Non-pigmented ciliary epithelial cell (primary cell): Measurements from ENCODE around the gene XBP1.
"Not testable (repeated sequence)": the region's sequence is repeated elsewhere in the genome, so short reads cannot be mapped to it uniquely, and the experiment has no call there.

Source experiments
- DNase-seq: peaks from one replicate; pipeline ENCODE4 v3.0.0-alpha.2; 2010; ENCODE audit warnings: low read depth

XBP1 gene

GRCh38 chr22:28791841-28792490, 8.4 kb downstream of the XBP1 start:
- DNase-seq, result no peak

GRCh38 chr22:28791124-28791523, 9.2 kb downstream of the XBP1 start:
- no peak for DNase-seq

GRCh38 chr22:28788601-28789000, 11.8 kb downstream of the XBP1 start:
- no peak for DNase-seq

- no peak for DNase-seq
Measured at GRCh38 chr22:28783786-28784671, 16.3 kb downstream of the XBP1 start.

- no peak for DNase-seq
Measured at GRCh38 chr22:28780296-28780695, 20.1 kb downstream of the XBP1 start.

- no peak for DNase-seq
Measured at GRCh38 chr22:28779833-28780232, 20.5 kb downstream of the XBP1 start.

GRCh38 chr22:28774378-28774777, 26.0 kb downstream of the XBP1 start:
- no peak for DNase-seq

GRCh38 chr22:28773461-28773867, 26.9 kb downstream of the XBP1 start:
- DNase-seq, result no peak

GRCh38 chr22:28772633-28773460, 27.5 kb downstream of the XBP1 start, which contains the start of gene CCDC117:
Gene CCDC117 (plus strand): TSS chr22:28772695. CDS start chr22:28772850, 155 bp downstream.
- DNase-seq, result peak; percentile 87

- DNase-seq, result no peak
Measured at GRCh38 chr22:28771195-28771791, 29.1 kb downstream of the XBP1 start.

GRCh38 chr22:28769394-28770085, 30.8 kb downstream of the XBP1 start:
- no peak for DNase-seq

GRCh38 chr22:28768701-28769393, 31.5 kb downstream of the XBP1 start:
- DNase-seq, result no peak

- no peak for DNase-seq
Measured at GRCh38 chr22:28766628-28767027, 33.7 kb downstream of the XBP1 start.

GRCh38 chr22:28762000-28762399, 38.4 kb downstream of the XBP1 start:
- DNase-seq, result not testable (repeated sequence)

- DNase-seq, result no peak
Measured at GRCh38 chr22:28761449-28761755, 39.0 kb downstream of the XBP1 start.

GRCh38 chr22:28759861-28760560, 40.4 kb downstream of the XBP1 start:
- no peak for DNase-seq

- not testable (repeated sequence) for DNase-seq
Measured at GRCh38 chr22:28754512-28754911, 45.9 kb downstream of the XBP1 start.

- DNase-seq, result peak; percentile 57
Measured at GRCh38 chr22:28750471-28750881, 49.9 kb downstream of the XBP1 start.
